Naive B cell (primary cell): Measurements from ENCODE around the gene DPPA2. TPM values are rescaled to one million over a fixed set of nuclear protein-coding genes. Genes with fewer than 3 reads are reported as not detected.
"Not testable (repeated sequence)": the region's sequence is repeated elsewhere in the genome, so short reads cannot be mapped to it uniquely, and the experiment has no call there.

Source experiments
- ATAC-seq, 2 donors: fragments of 150-1000 bp; cut with Tn5 transposase; 2 replicates each; pipeline ENCODE4 v1.10.0; 2021; ENCODE audit warnings: low read depth in 2 of 2, mild to moderate bottlenecking in 2 of 2, moderate library complexity in 2 of 2
- DNase-seq: peaks from one replicate; pipeline ENCODE4 v3.0.0; 2022
- H3K27ac Mint-ChIP-seq, 6 donors: one replicate each; pipeline ENCODE4 v1.8.0; 2020 to 2022; ENCODE audit warnings: mild to moderate bottlenecking in 6 of 6, mixed read lengths in 6 of 6, moderate library complexity in 5 of 6, inconsistent platforms in 2 of 6
- H3K27me3 Mint-ChIP-seq, 3 donors: one replicate each; pipeline ENCODE4 v1.8.0; 2021 to 2022; ENCODE audit warnings: mixed read lengths in 3 of 3, mild to moderate bottlenecking in 1 of 3
- H3K36me3 Mint-ChIP-seq, 2 donors: one replicate each; pipeline ENCODE4 v1.8.0; 2020 to 2022; ENCODE audit warnings: mixed read lengths in 2 of 2, inconsistent platforms in 1 of 2, mild to moderate bottlenecking in 1 of 2
- H3K4me1 Mint-ChIP-seq, 3 donors: one replicate each; pipeline ENCODE4 v1.8.0; 2020 to 2022; ENCODE audit warnings: mixed read lengths in 3 of 3, inconsistent platforms in 1 of 3, mild to moderate bottlenecking in 1 of 3, moderate library complexity in 1 of 3
- H3K4me3 Mint-ChIP-seq, 8 donors: one replicate each; pipeline ENCODE4 v1.8.0; 2020 to 2022; ENCODE audit warnings: mild to moderate bottlenecking in 8 of 8, mixed read lengths in 8 of 8, moderate library complexity in 8 of 8, inconsistent platforms in 2 of 8
- H3K9me3 Mint-ChIP-seq, 7 donors: one replicate each; pipeline ENCODE4 v1.8.0; 2020 to 2022; ENCODE audit warnings: mixed read lengths in 7 of 7, mild to moderate bottlenecking in 5 of 7, inconsistent platforms in 2 of 7, moderate library complexity in 1 of 7
- polyA plus RNA-seq, 6 donors: library from polyadenylated mRNA; unstranded; fragments of 300-500 nt; fragmentation: Illumina TruSeq; gene quantifications; one replicate each; pipeline ENCODE4 v1.2.3, GENCODE V29; 2021; ENCODE audit warnings: low read depth in 6 of 6

The DPPA2 gene
- not detected for polyA plus RNA-seq

DNA sequence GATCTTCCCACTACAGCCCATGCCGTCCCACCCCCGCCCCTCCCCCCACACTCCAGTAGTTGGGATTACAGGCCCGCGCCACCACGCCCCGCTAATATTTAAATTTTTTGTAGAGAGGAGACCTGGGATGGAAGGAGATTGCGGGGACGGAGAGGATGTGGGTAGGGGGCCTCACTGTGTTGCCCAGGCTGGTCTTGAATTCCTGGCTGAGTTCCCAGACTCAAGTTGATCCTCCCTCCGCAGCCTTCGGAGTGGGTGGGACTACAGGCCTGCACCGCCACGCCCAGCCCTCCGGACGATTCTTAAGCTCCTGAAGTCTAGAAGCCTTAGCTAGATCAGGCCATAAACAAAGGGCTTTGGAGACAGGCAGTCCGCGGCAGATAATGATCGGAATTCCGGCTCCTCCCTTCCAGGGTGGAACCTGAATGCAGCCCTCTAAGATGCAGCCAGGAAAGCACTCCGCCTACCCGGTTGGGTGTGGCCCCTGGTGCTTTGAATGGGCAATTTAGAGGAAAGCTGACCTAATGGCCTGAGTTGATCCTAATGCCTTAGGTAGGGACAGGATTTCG lies at the start of gene DPPA2:
Gene DPPA2 (minus strand): TSS at position 356 of the 569 bp plus-strand sequence. CDS start 1,975 bp downstream, outside the sequence.
- no peak within 1 kb of the TSS for H3K27ac Mint-ChIP-seq
- no peak within 1 kb of the TSS for H3K4me3 Mint-ChIP-seq
- ATAC-seq (no peak), DNase-seq (no peak)
- no peaks in the 10 kb centered on the region for H3K4me1 Mint-ChIP-seq
- H3K27me3 Mint-ChIP-seq: no peaks in the 10 kb centered on the region
- H3K36me3 Mint-ChIP-seq: no peaks in the 10 kb centered on the region
- no peaks in the 10 kb centered on the region for H3K9me3 Mint-ChIP-seq

DNA sequence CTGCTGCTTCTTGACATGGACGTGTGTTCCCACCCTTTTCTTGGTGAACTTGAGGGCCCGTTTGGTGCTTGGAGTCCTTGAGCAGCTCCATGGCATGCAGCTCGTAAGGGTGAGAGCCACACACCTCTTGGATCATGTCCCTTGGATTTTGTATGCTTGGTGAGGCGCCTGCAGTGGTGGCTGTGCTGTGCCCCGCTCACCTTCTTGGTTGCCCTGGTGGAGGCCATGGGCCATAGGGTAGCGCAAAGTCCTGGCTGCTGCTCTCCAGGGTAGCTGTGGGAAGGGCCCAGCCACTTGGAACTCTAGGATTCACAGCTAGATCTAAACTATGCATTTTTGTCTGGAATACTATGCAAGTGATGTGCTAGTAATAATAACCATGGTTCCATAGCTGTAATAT lies 47.8 kb upstream of the DPPA2 start:
- ATAC-seq (no peak), DNase-seq (no peak)
- Mint-ChIP-seq H3K27ac (no peak overlapping the region), H3K9me3 (no peaks in the 10 kb centered on the region), H3K27me3 (no peaks in the 10 kb centered on the region), H3K4me1 (no peaks in the 10 kb centered on the region), H3K4me3 (no peak overlapping the region), H3K36me3 (no peaks in the 10 kb centered on the region)

DNA sequence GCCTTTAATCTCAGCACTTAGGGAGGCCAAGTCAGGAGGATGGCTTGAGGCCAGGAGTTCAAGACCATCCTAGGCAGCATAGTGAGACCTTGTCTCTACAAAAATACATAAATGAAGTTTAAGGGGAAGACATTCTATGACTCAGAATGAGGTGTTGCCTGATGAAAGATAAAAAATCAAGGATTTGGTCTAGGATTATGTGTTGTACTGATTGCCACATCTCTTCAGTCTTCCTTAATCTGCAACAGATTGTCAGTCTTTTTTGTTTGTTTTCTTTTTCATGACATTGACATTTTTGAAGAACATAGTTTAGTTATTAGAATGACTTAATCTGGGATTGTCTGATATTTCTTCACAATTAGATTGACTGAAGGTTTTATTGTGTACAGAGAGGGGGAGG lies 47.3 kb upstream of the DPPA2 start:
- H3K27me3 Mint-ChIP-seq: no peaks in the 10 kb centered on the region
- H3K9me3 Mint-ChIP-seq: no peaks in the 10 kb centered on the region
- H3K36me3 Mint-ChIP-seq: no peaks in the 10 kb centered on the region
- no peaks in the 10 kb centered on the region for H3K4me1 Mint-ChIP-seq
- H3K27ac Mint-ChIP-seq: no peak overlapping the region
- DNase-seq (no peak), ATAC-seq (no peak)
- peak overlapping the region in 1 of 8 donors; percentile 68 for H3K4me3 Mint-ChIP-seq

DNA sequence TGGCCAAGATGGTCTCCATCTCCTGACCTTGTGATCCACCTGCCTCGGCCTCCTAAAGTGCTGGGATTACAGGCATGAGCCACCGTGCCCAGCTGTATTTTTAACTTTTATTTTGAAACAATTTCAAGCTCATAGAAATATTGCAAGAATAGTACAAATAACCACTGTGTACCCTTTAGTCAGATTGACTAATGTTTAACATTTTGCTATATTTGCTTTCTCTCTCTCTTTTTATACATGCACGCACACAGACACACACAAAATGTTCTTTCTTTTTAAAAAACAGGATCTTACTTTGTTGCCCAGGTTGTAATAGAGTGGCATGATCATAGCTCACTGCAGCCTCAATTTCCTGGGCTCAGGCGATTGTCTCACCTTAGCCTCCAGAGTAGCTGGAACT lies 46.5 kb upstream of the DPPA2 start:
- Mint-ChIP-seq H3K9me3 (no peaks in the 10 kb centered on the region), H3K27ac (no peak overlapping the region), H3K36me3 (no peaks in the 10 kb centered on the region), H3K4me1 (no peaks in the 10 kb centered on the region), H3K4me3 (peak overlapping the region in 1 of 8 donors; percentile 60), H3K27me3 (no peaks in the 10 kb centered on the region)
- DNase-seq: no peak
- no peak for ATAC-seq

DNA sequence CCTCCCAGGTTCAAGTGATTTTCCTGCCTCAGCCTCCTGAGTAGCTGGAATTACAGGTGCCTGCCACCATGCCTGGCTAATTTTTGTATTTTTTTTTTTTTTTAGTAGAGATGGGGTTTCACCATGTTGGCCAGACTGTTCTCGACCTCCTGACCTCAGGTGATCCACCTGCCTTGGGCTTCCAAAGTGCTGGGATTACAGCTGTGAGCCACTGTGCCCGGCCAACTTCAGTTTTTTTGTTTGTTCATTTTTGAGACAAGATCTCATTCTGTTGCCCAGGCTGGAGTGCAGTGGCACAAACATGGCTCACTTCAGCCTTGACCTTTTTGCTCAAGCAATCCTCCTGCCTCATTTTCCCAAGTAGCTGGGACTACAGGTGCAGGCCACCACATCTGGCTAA lies 42.5 kb upstream of the DPPA2 start:
- H3K4me1 Mint-ChIP-seq, H3K4me3 Mint-ChIP-seq, DNase-seq, H3K27ac Mint-ChIP-seq, H3K27me3 Mint-ChIP-seq, H3K9me3 Mint-ChIP-seq, ATAC-seq, H3K36me3 Mint-ChIP-seq: not testable (repeated sequence)

DNA sequence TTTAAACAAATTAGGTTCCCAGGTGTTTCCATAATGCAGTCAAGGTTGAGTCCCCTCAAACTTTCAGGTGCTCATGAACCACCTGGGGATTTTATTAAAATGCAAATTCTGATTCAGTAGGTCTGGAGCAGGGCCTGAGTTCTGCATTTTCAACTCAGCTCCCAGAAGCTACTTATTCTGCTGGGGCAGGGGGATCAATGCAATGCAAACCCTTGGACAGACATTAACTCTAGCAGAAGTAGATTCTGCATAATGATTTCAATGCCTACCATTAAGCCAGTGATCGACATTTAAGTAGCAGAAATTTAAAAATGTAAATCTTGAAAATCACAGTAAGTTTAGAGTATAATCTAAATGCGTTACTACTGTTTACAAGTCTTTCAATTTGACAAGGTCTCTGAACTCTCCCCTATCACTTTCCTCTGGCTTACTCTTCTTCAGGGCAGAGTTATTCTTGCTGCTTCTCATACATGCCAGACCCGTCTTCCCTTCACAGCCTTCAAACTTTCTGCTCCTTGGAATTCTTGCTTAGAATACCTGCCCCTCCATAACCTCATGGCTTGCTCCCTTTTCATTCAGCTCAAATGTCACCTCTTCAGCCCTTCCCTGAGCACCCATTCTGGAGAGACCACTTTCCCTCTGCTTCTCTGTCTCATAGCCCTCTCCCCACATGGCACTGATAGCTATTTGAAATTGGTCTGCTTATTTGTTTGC lies 40.3 kb upstream of the DPPA2 start:
- Mint-ChIP-seq H3K36me3 (no peaks in the 10 kb centered on the region), H3K4me3 (no peak overlapping the region), H3K27ac (peak overlapping the region in 1 of 6 donors; percentile 3), H3K9me3 (no peaks in the 10 kb centered on the region), H3K27me3 (peaks cover 0 to 9% (median 0%) of the 10 kb centered on the region in 3 donors), H3K4me1 (peaks cover 0 to 2% (median 0%) of the 10 kb centered on the region in 3 donors)
- no peak for ATAC-seq
- no peak for DNase-seq

- DNase-seq (no peak), ATAC-seq (no peak)
- no peak overlapping the region for H3K4me3 Mint-ChIP-seq
- H3K27ac Mint-ChIP-seq: no peak overlapping the region
- H3K9me3 Mint-ChIP-seq: no peaks in the 10 kb centered on the region
- H3K36me3 Mint-ChIP-seq: no peaks in the 10 kb centered on the region
- peaks cover 0 to 2% (median 0%) of the 10 kb centered on the region in 3 donors for H3K4me1 Mint-ChIP-seq
- peaks cover 0 to 9% (median 0%) of the 10 kb centered on the region in 3 donors for H3K27me3 Mint-ChIP-seq
These were observed 39.5 kb upstream of the DPPA2 start for GRCh38 chr3:109355625-109356441.

GRCh38 chr3:109353057-109353456 lies 36.7 kb upstream of the DPPA2 start:
- H3K9me3 Mint-ChIP-seq: no peaks in the 10 kb centered on the region
- no peaks in the 10 kb centered on the region for H3K36me3 Mint-ChIP-seq
- peaks cover 0 to 2% (median 0%) of the 10 kb centered on the region in 3 donors for H3K4me1 Mint-ChIP-seq
- no peak for DNase-seq
- peaks cover 0 to 9% (median 0%) of the 10 kb centered on the region in 3 donors for H3K27me3 Mint-ChIP-seq
- no peak overlapping the region for H3K4me3 Mint-ChIP-seq
- no peak for ATAC-seq
- H3K27ac Mint-ChIP-seq: no peak overlapping the region

DNA sequence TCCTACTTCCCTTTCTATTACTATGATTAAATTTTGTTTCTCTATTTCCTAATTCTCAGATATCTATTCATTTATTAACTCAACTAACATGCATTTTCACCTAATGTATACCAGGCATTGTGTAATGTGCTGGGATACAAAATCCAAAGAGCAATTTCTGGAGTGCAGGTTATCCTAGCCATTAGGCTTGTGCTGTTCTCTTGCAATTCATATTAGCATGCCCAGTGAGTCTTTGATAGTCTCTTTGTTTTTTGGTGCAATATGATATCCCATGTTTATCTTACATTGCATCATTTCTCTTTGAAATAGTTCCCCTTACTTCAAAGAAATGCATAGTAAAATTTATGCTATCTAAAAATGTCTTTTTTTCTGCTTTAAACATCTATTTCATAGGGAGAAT lies 34.9 kb upstream of the DPPA2 start:
- no peak for DNase-seq
- Mint-ChIP-seq H3K4me1 (peaks cover 0 to 2% (median 0%) of the 10 kb centered on the region in 3 donors), H3K27ac (no peak overlapping the region), H3K9me3 (peaks cover 0 to under 1% (median 0%) of the 10 kb centered on the region in 7 donors), H3K36me3 (no peaks in the 10 kb centered on the region), H3K4me3 (no peak overlapping the region), H3K27me3 (peaks cover 0 to 9% (median 0%) of the 10 kb centered on the region in 3 donors)
- no peak for ATAC-seq

DNA sequence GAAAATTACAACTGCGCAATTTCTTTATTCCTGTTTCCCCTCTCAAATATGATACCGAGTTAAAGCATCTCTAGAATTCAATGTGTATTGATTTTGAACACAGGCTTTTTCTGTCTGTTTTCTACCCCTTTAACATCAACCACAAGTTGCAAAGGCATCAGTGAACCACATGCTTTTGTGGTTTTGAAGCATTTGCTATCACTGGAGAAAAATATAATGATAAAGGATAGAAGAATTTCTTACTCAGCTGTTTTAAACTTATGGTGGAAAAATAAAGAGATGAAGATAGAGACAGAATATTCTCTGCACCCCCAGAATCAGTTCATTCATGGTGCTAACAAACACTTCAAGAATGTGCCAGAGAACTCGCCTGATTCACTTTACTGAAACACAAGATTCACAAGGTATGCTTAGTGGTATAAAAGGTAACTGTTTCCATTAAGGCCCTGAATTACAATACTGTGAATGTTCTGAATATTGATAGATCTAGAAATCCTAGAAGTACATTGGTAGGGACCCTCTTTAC lies 30.5 kb upstream of the DPPA2 start:
- Mint-ChIP-seq H3K36me3 (no peaks in the 10 kb centered on the region), H3K9me3 (peaks cover 0 to 6% (median 0%) of the 10 kb centered on the region in 7 donors), H3K4me1 (no peaks in the 10 kb centered on the region), H3K4me3 (no peak overlapping the region), H3K27ac (no peak overlapping the region), H3K27me3 (no peaks in the 10 kb centered on the region)
- DNase-seq: no peak
- no peak for ATAC-seq

GRCh38 chr3:109346099-109346498 lies 29.8 kb upstream of the DPPA2 start:
- DNase-seq (no peak), ATAC-seq (no peak)
- Mint-ChIP-seq H3K9me3 (peaks cover 0 to 7% (median 0%) of the 10 kb centered on the region in 7 donors), H3K36me3 (no peaks in the 10 kb centered on the region), H3K4me3 (no peak overlapping the region), H3K27ac (no peak overlapping the region), H3K27me3 (no peaks in the 10 kb centered on the region), H3K4me1 (no peaks in the 10 kb centered on the region)

DNA sequence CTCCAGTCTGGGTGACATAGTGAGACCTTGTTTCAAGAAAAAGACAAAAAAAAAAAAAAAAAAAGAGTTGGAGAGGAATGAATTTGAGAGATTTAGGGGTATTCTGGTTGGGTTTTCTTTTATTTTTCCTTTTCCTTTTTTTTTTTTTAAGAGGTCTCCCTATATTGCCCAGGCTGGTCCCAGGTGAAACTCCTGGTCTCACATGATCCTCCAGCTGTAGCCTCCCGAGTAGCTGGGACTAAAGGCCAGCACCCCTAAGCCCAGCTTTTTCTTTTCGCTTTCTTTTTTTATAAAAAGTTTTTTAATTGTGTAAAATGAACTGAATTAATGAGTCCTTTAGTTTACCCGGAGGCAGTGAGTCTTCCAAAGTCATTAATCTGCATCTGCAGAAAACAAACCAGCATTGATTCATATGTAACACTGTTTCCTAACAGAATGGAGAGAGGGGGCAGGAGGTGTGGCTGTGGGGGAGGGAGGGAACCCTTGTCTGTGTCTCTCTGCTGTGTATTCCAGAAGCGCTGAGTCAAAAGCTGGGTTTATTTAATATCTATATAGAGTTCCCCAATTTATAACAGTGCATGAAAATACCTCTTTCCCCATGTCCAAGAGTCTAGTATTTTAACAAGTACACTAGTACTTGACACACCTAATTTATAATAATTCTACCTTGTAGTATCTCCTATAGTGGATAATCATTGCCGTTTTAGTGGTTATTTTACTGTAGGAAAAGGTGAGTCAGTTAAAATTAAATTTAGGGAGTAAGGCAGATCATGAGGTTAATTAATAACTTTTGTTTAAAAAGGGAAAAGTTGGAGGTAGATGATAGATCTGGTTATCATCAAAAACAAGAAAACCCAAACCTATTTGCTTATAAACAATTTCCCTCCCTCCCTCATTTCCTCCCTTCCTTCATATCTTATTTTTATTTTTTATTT lies 23.7 kb upstream of the DPPA2 start:
- no peak for DNase-seq
- peaks cover 13 to 27% (median 26%) of the 10 kb centered on the region in 3 donors for H3K4me1 Mint-ChIP-seq

More for the DNA sequence above, 23.7 kb upstream of the DPPA2 start:
- no peak overlapping the region for H3K27ac Mint-ChIP-seq
- H3K36me3 Mint-ChIP-seq: peaks cover 0 to 5% of the 10 kb centered on the region in 2 donors
- ATAC-seq: no peak
- H3K9me3 Mint-ChIP-seq: peaks cover 0 to 12% (median 0%) of the 10 kb centered on the region in 7 donors
- H3K4me3 Mint-ChIP-seq: no peak overlapping the region
- peaks cover 17 to 29% (median 26%) of the 10 kb centered on the region in 3 donors for H3K27me3 Mint-ChIP-seq
